OCI-LY3 (cell line): ENCODE measurements around the gene VPS13D.

Source experiments
- CTCF ChIP-seq: fragments of 200-600, 300-600 bp; sonication (generic); IDR thresholded peaks from 2 replicates; pipeline ENCODE4 v1.5.1; 2014; ENCODE audit warnings: antibody characterized with exemption, low read length, low read depth
- EZH2phosphoT487 ChIP-seq: fragments of 200-600 bp; shearing (Covaris generic); IDR thresholded peaks from 2 replicates; pipeline ENCODE4 v1.6.1; 2018; ENCODE audit warnings: antibody characterized with exemption, mixed run types, low read depth

- TF ChIP-seq CTCF (no peak), EZH2phosphoT487 (no peak)
Observed at GRCh38 chr1:12552951-12553921, 323.4 kb downstream of the VPS13D start.
